ENCODE results near the gene SFT2D1. TPM values are rescaled to one million over a fixed set of nuclear protein-coding genes. Genes with fewer than 3 reads are reported as not detected.
"Not testable (repeated sequence)": the region's sequence is repeated elsewhere in the genome, so short reads cannot be mapped to it uniquely, and the experiment has no call there.

The SFT2D1 gene
- total RNA-seq, 3 donors from 2014 or later: 40.4 to 67.5 (median 53.3) TPM

DNA sequence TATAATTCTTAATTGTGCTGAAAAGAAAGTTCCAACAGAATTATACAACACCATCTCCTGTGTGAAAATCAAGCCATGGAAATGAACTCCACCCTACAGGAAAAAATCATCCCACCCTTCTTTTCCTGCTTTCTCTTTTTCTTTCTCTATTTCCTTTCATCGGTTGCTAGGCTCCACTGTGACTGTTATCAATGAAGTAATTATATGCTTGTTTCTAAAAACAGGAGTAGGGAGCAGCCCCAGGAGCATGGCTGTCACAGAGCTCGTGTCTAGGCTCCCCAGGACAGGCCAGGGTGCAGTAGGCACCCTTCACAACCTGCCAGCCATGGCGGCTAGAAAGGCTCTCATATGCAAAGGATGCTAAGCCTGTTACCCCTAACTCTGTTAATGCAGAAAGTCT lies 27.4 kb upstream of the SFT2D1 start:
- intact Hi-C loops (cut with DNase I, micrococcal nuclease): no loop called here
- TF ChIP-seq, protein P1, sequence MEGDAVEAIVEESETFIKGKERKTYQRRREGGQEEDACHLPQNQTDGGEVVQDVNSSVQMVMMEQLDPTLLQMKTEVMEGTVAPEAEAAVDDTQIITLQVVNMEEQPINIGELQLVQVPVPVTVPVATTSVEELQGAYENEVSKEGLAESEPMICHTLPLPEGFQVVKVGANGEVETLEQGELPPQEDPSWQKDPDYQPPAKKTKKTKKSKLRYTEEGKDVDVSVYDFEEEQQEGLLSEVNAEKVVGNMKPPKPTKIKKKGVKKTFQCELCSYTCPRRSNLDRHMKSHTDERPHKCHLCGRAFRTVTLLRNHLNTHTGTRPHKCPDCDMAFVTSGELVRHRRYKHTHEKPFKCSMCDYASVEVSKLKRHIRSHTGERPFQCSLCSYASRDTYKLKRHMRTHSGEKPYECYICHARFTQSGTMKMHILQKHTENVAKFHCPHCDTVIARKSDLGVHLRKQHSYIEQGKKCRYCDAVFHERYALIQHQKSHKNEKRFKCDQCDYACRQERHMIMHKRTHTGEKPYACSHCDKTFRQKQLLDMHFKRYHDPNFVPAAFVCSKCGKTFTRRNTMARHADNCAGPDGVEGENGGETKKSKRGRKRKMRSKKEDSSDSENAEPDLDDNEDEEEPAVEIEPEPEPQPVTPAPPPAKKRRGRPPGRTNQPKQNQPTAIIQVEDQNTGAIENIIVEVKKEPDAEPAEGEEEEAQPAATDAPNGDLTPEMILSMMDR (IDR thresholded peaks at IDR 0.05): no peak
- DNase-seq (no peak), ATAC-seq (no peak)
- H3K9me3 ChIP-seq: no peaks in the 10 kb centered on the region
- no peak overlapping the region for H3K4me3 ChIP-seq
- no peaks in the 10 kb centered on the region for H3K36me3 ChIP-seq (ENCODE audit: low read depth)
- H3K4me1 ChIP-seq (ENCODE audit: low read depth): no peaks in the 10 kb centered on the region

DNA sequence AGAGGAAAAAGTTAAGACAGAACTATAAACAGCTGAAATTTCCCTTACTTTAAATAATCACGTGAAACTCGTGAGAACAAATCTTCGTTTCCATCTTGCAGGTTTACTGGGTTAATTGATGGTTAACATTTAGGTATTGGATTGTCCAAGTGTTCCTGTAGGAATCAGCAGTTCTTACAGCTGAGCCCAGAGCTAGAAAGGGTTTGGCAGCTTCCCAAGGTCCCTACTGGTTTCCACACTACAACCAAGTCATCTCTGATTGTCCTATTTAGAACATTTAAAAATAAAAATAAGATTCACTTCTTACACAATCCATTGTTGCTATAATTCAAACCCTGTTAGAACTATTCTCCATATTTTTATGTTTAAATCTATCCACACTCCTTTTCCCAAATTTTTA lies 24.6 kb upstream of the SFT2D1 start:
- Histone ChIP-seq H3K4me3 (no peak overlapping the region), H3K9me3 (no peaks in the 10 kb centered on the region), H3K36me3 (ENCODE audit: low read depth) (no peaks in the 10 kb centered on the region), H3K4me1 (ENCODE audit: low read depth) (no peaks in the 10 kb centered on the region)
- no peak for DNase-seq
- TF ChIP-seq, protein P1 (IDR thresholded peaks at IDR 0.05): no peak
- intact Hi-C loops (cut with DNase I, micrococcal nuclease): no loop called here
- ATAC-seq: no peak

DNA sequence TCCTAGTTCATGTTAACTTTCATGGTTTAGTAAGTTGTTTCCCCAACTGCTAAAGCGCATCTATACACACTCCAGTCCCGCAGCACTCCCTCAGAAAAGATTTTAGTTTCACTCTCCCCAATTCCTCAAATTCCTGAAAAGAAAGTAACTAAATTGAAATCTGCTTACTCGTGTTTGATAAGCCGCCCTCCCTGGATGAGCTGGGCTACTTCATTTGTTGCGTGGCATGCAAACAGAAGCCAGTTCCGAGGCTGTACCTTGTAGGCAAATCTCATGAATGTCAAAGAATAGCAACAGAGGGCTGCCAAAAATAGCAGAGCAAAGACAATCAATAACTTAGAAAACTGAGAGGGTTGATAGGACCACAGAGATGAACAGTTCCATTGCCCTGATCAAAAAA lies 23.5 kb upstream of the SFT2D1 start:
- intact Hi-C loops (cut with DNase I, micrococcal nuclease): no loop called here
- H3K9me3 ChIP-seq: no peaks in the 10 kb centered on the region
- ATAC-seq: no peak

DNA sequence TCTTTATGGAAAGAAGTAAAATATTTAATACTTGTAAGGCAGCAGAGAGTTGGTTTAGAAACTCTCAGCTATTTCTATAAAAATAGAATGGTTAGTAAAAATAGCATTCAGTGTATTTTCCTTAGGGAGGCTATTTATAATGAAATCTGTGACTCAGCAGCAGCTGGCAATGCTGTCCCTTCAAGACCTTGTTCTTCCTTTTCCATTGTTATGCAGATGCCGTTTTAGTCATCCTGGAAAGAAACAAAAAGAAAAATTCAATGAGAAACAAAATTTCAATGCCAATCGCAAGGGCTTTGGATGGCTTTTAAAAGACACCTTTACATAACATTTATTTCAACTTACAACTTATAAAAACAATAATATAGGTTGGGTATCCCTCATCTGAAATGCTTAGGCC lies 22.9 kb upstream of the SFT2D1 start:
- TF ChIP-seq, protein P1 (IDR thresholded peaks at IDR 0.05): no peak
- Histone ChIP-seq H3K4me1 (ENCODE audit: low read depth) (no peaks in the 10 kb centered on the region), H3K36me3 (ENCODE audit: low read depth) (no peaks in the 10 kb centered on the region), H3K4me3 (no peak overlapping the region), H3K9me3 (no peaks in the 10 kb centered on the region)
- DNase-seq (no peak), ATAC-seq (no peak)
- intact Hi-C loops (cut with DNase I, micrococcal nuclease): no loop called here

More for the DNA sequence above, 23.5 kb upstream of the SFT2D1 start:
- DNase-seq: no peak
- no peak overlapping the region for H3K4me3 ChIP-seq
- H3K4me1 ChIP-seq (ENCODE audit: low read depth): no peaks in the 10 kb centered on the region
- TF ChIP-seq, protein P1 (IDR thresholded peaks at IDR 0.05): no peak
- no peaks in the 10 kb centered on the region for H3K36me3 ChIP-seq (ENCODE audit: low read depth)

DNA sequence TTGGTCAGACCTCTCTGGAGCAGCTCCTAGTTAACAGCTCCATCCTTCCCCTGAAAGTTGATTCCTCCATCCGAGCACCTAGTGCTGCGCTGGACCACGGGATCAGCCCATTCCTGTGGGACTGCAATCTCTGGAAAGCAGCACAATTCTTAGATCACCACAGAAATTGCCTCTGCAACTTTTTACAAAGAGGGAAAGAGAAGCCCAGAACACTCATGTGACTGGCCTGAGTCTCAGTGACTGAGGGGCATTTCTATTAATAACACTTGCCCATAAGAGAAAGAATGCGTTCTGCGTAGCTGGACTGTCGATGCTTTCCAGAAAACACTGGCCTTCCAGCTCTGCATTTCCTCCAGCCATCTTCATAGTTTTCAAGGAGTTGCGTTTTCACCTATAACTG lies 22.1 kb upstream of the SFT2D1 start:
- intact Hi-C loops (cut with DNase I, micrococcal nuclease): no loop called here
- no peak overlapping the region for H3K4me3 ChIP-seq
- TF ChIP-seq, protein P1 (IDR thresholded peaks at IDR 0.05): no peak
- no peak for DNase-seq
- no peak for ATAC-seq
- H3K36me3 ChIP-seq (ENCODE audit: low read depth): no peaks in the 10 kb centered on the region
- no peaks in the 10 kb centered on the region for H3K9me3 ChIP-seq
- no peaks in the 10 kb centered on the region for H3K4me1 ChIP-seq (ENCODE audit: low read depth)

DNA sequence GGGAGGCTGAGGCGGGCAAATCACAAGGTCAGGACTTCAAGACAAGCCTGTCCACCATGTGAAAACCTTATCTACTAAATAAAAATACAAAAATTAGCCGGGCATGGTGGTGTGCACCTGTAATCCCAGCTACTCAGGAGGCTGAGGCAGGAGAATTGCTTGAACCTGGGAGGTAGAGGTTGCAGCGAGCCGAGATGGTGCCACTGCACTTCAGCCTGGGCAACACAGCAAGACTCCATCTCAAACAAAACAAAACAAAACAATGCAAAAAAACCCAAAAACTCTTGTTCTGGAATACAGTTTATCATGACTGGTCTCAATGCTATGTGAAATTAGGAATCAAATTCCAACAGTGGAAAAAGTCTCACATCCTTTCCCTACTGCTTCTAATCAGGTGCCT lies 20.1 kb upstream of the SFT2D1 start:
- intact Hi-C loops (cut with DNase I, micrococcal nuclease); ATAC-seq; H3K4me1 ChIP-seq (ENCODE audit: low read depth); H3K36me3 ChIP-seq (ENCODE audit: low read depth); DNase-seq; H3K4me3 ChIP-seq; H3K9me3 ChIP-seq: not testable (repeated sequence)
